ENCODE measurements around the gene SLC39A11.
"Not testable (repeated sequence)": the region's sequence is repeated elsewhere in the genome, so short reads cannot be mapped to it uniquely, and the experiment has no call there.

SLC39A11 gene

DNA sequence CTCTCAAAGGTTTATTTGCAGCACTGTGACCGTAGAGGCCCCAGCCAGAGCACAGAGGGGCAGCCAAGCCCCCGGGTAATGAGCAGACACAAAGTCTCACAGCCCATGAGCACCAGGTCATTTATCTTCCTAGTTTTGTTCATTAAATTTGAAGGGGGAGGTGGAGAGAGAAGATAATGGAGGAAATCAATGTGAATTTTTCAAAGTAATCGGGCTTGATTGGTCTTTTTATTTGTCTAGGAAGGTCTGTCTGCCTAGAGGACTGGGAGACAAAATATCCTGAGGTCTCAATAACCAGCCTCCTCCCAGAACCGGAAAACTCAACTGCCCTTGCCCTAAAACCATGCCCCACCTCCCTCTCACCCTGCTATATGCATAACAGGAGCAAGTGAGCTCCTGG is 189.0 kb downstream of the SLC39A11 start:
- DNase-seq = no peak

DNA sequence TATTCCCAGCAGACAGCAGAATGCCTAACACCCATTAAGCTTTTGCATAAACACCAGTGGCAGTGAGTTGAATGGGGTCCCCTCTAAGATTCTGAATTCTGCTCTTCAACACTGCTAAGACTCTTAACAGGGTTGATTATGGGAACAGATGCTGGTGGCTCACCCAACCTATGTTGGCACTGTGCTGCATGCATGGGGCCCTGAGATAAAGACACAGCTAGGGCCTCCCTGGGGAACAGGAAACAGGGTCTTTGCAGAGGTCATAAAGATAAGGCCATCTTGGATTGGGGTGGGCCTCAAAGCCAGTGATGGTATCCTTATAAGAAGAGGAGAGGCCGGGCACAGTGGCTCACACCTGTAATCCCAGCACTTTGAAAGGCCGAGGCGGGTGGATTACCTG is 190.8 kb downstream of the SLC39A11 start:
- no peak for DNase-seq

DNA sequence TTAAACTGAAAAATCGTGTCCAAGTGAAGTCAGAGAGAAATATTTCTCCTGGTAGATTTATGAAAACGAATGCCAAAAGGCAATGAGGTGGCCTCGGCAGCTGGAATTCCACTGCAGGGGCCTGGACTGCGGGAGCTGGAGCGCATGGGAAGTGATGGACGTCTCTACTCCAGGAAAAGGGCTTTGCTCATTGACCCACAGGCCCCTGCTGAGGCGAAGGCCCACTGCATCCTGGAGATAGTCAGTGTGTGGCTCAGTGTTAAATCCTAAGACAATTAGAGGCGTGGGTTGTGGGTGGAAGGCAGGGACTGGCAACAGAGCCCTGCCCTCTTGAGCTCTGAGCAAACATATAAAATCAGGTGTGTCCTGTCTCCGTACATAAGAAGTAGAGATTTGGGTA is 191.4 kb downstream of the SLC39A11 start:
- DNase-seq = no peak

DNA sequence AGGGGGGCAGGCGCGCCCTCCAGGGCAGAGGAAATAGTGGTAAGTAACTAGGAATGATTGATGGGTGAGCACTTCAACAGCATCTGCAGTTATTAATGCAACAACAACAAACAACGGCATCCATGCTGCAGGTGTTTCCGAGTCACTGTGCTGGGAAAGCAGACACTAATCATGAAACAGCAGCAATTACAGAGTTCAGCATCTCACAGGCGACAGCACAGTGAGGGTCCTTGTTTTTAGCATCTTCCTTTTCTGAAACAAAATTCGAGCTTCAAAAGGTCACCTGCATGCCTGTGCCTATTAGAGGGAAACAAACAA is 191.9 kb downstream of the SLC39A11 start:
- DNase-seq = no peak

DNA sequence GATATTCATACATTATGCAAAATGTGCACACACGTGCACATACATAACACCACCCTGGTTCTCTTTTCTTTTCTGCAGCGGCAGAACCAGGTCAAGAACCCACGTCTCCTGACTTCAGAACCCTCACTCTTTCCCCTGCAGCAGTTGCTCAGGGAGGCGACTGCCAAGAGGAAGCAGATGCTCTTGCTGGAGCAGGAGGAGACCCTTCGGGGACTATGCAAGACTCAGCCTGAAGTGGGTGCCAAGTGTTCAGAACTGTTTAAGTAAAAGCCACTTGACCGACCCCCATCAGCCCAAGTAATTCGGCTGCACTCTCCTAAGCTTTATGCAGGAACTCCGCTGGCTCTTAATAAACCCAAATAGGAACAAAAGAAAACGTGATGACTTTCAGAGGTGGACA is 193.8 kb downstream of the SLC39A11 start:
- no peak for DNase-seq

DNA sequence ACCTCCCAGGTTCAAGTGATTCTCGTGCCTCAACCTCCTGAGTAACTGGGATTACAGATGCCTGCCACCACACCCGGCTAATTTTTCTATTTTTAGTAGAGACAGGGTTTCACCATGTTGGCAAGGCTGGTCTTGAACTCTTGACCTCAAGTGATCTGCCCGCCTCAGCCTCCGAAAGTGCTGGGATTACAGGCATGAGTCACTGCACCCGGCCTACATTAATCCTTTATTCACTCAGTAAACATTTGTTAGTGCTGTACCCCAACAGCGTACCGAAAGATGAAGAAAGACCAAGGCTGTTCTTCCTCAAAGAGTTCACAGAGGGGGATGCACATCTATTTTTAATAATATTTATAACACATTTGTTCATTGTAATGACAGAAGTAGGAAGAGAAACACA is 196.2 kb downstream of the SLC39A11 start:
- not testable (repeated sequence) for DNase-seq

DNA sequence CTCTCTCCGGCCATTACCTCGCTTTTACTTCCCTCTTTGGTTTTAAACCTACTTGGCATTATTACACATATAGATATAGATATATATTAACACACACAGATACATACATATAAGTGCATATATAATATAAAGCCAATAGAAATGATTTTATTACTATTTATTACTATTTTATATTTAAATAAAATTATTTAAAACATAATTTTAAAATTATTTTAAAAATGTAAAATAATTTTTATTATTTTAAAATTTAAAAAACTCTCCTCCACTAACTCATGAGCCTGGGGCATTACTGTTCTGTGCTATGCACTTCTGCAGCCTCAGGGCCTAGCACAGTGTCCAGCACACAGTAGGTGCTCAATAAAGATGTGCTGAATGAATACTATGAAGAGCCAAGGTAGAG is 200.9 kb downstream of the SLC39A11 start:
- no peak for DNase-seq

DNA sequence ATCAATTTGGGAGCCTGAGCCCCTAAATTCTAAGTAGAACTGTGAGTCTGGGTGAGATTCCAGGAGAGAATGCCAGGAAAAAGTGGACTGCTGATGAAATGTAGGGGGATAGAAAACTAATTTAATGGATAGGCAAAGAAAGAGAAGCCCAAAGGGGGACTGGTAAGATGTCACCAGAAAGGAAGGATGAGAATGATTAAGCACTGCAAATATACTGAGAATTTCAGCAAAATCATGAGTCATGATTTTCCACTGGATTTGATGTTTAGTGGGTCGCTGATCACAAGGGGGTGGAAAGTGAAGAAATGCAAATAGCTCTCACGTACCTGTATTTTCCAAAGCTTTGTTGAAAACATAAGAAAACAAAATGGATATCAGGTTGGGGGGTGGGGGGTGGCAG is 201.8 kb downstream of the SLC39A11 start:
- DNase-seq = no peak

DNA sequence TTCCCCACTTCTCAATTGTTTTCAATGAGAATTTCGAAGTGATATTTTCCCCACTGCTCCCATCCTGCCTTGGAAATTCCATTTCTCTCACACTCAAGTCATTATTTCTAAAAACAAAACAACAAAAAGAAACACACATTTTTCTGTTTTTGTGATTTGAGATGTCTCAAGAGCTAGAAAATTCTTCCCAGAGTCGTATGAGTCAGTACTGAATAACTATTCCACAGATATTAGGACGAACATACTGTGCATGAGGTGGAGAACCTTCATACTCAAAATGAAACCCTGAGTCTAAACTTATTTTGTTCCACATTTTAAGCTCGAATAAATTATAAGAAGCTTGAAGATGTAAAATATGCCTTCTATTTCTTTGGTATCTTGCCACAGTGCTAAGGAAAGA is 204.6 kb downstream of the SLC39A11 start:
- no peak for DNase-seq

DNA sequence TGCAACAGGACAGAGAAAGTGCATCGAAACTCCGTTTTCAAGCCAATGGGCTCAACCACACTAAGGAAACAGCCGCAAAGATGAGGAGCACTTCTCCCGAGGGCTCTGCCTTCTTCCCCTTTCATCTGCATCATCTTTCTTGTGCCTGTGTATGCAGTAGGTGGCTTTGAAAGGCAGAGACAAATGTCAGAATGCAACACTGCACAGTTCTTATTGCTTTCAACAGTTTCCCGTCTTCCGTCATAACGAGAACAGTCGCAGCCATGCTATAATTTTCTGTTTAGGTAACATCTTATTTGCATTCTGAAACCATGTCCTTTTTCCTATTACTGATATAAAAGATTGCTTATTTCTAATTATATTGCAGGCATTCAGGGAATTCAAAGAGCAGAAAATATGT is 205.2 kb downstream of the SLC39A11 start:
- no peak for DNase-seq

DNA sequence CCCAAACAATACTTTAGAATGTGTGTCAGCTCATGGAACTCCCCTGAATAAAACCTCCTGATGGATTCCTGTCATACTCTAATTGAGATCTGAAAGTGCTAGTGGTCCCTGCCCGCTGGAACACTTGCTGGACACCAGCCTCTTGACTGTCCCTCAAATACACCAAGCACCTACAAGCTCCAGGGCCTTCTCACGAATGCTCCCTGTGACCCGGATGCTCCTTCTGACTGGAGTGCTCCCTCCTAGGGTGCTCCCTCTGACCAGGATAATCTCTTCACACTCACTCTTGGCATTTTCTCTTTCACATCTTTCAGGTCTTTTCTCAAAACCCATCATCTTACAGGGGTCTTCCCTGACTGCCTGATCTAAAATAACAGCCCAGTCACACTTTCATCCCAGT is 205.9 kb downstream of the SLC39A11 start:
- no peak for DNase-seq

DNA sequence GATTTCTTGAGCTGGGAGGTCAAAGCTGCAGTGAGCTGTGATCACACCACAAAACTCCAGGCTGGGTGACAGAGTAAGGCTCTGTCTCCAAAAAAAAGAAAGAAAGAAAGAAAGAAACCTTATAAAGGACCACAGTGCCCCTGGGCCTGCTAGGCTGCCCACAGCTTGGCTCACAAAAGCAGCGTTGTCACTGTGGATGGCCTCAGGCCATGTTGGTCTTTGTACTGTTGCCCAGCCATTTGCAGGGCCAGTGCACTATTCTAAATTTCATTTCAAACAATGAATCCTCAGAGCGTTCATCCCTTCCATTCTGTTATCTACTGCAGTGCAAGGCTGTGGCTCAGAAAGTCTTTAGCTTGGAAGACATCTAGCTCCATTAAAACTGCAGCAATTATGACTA is 208.4 kb downstream of the SLC39A11 start:
- DNase-seq = no peak

DNA sequence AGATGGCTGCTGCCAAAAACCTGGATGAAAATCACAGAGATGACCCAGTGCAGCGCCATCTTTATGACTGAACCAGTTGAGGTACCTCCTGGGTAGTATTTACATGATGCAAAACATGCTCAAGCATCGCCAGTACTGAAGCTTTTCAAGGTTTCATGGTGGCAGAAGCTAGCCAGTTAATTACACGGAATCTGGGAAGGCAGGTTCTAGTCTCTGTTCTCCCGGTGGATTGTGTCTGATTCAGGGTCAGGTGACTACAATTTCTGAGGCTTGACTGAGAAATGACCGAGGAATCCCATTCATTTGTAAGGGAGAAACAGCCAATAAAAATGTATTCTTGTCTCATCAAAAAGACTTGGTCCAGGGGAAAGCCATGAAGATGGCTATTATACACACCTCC is 209.1 kb downstream of the SLC39A11 start:
- DNase-seq = no peak

DNA sequence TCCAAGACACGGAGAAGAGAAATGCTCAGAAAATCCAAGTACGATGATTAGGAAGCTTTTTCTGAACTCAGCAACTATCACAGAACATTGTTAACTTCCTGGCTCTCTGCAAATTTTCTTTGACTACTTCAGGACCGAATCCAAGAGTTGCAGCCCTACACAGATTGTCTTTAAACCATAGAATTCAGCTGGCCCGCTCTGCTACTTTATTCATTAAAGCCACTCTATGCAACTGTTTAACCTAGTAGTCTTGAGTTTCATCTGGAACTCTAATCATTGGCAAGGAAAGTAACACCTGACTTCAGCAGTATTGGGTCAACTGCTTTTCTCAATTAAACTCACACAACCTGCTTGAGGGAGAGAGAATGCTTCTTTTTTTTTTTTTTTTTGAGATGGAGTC is 210.1 kb downstream of the SLC39A11 start:
- DNase-seq = no peak

DNA sequence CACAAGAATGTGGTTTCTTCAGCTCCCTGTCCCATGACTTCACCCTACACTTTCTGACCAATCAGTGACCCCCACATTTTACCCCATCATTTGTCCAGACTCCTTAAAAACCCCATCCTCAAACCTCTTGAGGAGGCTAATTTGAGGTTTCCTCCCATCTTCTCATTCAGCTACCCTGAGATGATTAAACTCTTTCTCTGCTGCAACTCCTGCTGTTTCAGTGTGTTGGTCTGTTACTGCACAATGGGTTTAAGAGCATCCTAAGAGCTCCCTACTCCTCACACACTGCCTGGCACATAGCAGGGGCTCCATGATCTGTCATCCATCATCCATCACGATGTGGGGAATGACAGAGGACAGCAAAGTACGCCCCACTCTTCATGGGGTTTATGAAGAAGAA is 212.6 kb downstream of the SLC39A11 start:
- DNase-seq = no peak

DNA sequence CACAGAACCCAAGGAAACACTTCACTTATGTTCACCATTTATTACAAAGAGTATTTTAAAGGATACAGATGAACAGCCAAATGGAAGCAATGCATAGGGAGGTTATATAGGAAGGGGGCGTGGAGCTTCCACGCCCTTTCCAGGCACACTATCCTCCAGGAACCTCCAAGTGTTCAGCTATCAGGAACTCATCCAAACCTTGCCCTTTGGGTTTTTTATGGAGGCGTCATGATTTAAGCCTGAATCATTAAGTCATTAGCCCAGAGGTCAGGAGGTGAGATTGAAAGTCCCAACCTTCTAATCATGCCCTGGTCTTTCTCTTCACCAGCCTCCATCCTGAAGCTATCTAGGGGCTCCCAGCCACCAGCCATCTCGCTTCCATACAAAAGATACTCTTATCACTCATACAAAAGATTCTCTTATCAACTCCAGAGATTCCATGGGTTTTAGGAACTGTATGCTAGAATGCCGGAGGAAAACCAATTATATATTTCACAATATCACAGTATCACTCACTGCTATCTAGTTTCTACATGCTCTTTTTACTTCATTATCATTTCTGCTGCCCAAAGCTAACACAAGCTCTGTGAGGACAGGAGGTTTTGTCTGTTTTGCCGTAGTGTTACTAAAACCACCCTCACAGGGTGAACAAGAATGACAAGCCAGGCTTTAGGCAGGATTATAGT is 213.4 kb downstream of the SLC39A11 start:
- DNase-seq = no peak

DNA sequence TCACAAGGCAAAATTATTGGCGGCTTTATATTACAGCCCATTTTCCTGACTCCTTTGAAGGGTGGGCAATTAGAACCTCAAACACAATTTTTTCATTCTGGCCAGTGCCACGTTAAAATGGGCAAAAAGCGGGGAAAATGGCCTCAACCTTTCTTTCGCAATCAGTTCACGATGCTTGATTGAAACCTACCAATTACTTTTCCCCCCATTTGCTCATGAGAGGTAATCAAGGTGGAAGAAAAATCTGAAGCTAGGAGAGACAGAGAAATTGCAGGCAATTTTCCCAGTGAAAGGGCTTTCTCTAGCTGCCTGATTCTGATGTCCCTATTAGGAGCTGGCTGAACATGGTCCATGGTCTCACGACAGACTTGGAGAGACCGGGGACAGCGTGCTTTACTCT is 215.1 kb downstream of the SLC39A11 start:
- no peak for DNase-seq

DNA sequence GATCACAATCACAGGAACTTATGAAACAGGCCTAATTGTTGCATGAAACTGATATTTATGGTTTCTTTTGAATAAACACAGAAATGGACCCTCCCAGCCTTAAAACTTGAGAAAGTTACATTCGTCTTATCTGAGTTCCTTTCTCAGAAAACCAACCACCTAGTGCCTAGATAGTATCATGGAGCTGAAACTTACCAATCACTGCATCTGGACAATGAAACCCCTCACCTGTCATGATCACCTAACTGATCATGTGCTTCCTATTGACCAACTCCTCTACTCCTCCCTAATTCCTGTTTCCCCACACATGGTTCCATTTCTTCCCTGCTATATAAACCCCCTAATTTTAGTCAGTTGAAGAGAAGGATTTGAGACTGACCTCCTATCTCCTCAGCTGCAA is 216.1 kb downstream of the SLC39A11 start:
- DNase-seq = no peak

DNA sequence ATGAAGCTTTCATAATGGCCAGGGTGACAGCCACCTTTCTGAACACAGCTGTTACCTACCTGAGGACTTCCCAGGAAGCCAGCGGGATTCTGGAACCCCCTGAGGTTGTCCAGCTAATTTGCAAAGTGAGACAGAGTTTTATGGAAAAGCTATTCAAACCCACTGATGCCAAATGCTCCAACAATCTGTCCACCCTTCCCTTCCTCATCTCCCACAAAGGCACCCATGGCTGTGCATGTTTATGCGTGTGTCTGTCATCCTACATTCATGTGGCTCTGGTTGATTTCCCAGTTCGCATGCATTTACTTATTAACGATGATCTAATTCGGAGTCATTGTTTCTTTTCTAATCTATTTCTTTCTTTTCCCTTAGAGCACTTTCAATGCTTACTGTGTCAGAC is 217.1 kb downstream of the SLC39A11 start:
- no peak for DNase-seq

DNA sequence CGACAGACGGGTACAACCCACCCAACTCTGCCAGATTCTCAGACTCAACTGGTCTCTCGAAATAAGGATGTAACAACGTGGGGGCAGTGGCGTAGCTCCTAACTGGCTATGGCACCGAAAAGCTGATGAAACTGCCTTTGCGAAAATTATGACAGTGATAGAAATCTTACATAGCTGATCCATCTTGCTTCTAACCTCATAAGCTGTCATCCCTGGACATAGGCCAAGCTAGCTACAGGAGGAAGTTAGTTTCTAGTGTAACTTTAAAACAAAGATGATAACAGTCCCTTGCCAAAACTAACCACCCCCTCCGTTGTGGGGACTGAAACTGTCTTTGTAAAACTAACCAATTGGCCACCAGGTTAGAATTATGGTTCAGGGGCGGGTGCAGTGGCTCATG is 220.1 kb downstream of the SLC39A11 start:
- DNase-seq = no peak

DNA sequence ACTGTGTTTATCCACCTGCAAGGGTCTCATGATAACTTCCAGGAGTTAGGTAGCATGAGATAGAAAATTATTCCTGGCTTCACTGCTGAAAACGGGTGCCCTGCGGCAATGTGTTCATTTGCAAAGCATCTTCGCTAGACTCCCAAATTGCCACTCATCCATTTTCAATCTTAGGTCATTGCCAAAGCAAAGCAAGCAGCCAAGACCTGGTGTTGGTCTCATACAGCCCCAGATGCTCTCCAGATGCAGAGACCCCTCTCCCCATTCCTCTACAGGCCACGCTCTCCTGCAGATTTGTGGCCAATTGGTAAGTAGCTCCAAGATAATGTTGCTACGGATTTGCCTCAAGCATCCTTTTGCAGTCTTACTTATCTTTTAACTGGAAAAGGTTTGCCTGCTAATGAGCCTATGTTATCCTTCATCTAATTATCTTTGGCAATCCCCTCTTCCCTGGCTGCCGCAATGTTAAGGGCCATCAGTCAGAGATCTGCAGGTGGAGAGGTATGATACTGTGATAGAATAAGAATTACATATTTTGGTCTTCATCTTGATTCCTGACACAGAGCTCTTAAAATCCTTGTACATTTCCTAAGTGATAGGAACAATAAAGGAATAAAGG is 222.0 kb downstream of the SLC39A11 start:
- no peak for DNase-seq

DNA sequence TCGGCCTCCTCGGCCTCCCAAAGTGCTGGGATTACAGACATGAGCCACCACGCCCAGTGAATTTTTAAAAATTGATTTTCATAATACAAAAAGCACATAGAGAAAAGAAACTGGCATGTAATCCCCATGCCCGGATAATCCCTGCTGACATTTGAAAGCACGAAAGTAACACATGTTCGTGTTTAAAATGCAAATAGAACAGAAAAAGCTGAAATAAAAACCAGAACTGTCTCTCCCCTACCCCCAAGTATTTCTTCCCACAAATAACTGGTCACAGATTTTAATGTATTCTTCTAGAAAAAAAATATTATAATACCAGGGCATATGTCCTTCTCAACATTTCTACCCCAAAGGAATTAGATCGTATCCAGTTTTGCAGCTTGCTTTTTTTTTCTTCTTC is 222.9 kb downstream of the SLC39A11 start:
- no peak for DNase-seq

DNA sequence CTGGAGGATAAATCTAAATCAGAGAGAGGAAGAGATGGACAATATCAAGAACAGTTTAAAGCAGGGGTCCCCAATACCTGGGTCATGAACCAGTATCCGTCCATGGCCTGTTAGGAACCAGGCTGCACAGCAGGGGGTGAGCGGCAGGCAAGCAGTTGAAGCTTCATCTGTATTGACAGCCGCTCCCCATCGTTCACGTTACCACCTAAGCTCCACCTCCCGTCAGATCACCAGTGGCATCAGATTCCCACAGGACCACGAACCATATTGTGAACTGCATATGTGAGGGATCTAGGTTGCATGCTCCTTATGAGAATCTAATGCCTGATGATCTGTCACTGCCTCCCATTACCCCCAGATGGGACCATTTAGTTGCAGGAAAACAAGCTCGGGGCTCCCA is 226.5 kb downstream of the SLC39A11 start:
- DNase-seq = no peak

DNA sequence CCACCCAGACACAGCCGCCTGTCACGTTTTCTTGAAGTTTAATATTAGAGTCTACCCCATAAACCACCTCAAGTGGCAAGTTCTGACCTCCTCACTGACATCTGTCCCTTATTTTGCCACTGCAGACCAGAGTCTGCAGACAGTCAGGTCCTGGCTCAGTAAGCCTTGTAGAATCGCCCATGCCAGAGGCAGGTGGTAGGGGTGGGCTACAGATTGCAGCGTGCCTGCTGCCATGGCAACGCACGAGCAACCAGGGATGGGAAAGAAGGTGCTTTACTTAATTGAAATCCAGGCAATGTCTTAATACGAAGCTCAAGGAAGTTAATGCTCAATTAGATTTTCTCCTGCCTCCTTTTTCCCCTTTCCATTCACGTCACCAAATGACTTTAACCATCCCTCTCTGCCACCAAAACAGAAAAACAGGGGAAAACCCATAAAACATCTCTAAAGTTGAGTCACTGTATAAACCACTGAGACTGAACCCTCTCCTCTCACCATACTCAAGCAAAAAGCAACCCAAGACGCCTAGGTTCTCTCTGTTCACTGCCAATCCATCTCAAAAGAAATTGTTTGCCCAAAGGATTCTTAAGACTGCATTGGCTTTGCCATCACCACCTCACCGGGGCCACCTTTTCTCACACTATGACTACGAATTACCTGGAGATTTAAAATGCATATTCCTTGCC is 228.8 kb downstream of the SLC39A11 start:
- DNase-seq = no peak
